Mesodermal cell (in vitro differentiated cells): Measurements from ENCODE around the gene SLC34A2. TPM values are rescaled to one million over a fixed set of nuclear protein-coding genes. Genes with fewer than 3 reads are reported as not detected.
"Not testable (repeated sequence)": the region's sequence is repeated elsewhere in the genome, so short reads cannot be mapped to it uniquely, and the experiment has no call there.

Experiments
- H3K27ac ChIP-seq: 2 replicates; pipeline ENCODE4 v1.7.0; 2013; ENCODE audit warnings: mild to moderate bottlenecking, low read depth, low read length, moderate library complexity; ENCODE audit not compliant: severe bottlenecking
- H3K36me3 ChIP-seq: 2 replicates; pipeline ENCODE4 v1.7.1; 2013; ENCODE audit warnings: mild to moderate bottlenecking, low read length, moderate library complexity; ENCODE audit not compliant: control insufficient read depth, insufficient read depth
- H3K4me1 ChIP-seq: one replicate; pipeline ENCODE4 v1.7.1; 2013; ENCODE audit warnings: mild to moderate bottlenecking, low read length; ENCODE audit not compliant: insufficient read depth, control insufficient read depth, poor library complexity, severe bottlenecking
- H3K4me3 ChIP-seq: 2 replicates; pipeline ENCODE4 v1.7.0; 2013; ENCODE audit warnings: low read length, control low read depth, mild to moderate bottlenecking; ENCODE audit not compliant: insufficient read depth, poor library complexity, severe bottlenecking; ENCODE audit errors: extremely low read depth
- H3K9me3 ChIP-seq: 2 replicates; pipeline ENCODE4 v1.7.1; 2013; ENCODE audit warnings: mild to moderate bottlenecking, low read length, moderate library complexity; ENCODE audit not compliant: control insufficient read depth
- WGBS, 2 experiments: methylation state at CpG; one replicate each; pipeline ENCODE4 v1.1.5; 2013; ENCODE audit warnings: missing lambda C conversion rate in 2 of 2; ENCODE audit not compliant: insufficient coverage in 2 of 2; 5-methylcytosine and 5-hydroxymethylcytosine counted together
- polyA plus RNA-seq, 2 experiments: library from polyadenylated mRNA; stranded (reverse); fragments of 50-300 nt; gene quantifications; one replicate each; pipeline ENCODE4 v1.2.3, GENCODE V29; 2013

SLC34A2 gene, protein sequence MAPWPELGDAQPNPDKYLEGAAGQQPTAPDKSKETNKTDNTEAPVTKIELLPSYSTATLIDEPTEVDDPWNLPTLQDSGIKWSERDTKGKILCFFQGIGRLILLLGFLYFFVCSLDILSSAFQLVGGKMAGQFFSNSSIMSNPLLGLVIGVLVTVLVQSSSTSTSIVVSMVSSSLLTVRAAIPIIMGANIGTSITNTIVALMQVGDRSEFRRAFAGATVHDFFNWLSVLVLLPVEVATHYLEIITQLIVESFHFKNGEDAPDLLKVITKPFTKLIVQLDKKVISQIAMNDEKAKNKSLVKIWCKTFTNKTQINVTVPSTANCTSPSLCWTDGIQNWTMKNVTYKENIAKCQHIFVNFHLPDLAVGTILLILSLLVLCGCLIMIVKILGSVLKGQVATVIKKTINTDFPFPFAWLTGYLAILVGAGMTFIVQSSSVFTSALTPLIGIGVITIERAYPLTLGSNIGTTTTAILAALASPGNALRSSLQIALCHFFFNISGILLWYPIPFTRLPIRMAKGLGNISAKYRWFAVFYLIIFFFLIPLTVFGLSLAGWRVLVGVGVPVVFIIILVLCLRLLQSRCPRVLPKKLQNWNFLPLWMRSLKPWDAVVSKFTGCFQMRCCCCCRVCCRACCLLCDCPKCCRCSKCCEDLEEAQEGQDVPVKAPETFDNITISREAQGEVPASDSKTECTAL
- polyA plus RNA-seq (2013, experiment 1 of 2): not detected
- polyA plus RNA-seq (2013, experiment 2 of 2): not detected

- peaks cover 15% of the 10 kb centered on the region for H3K4me1 ChIP-seq
- no peaks in the 10 kb centered on the region for H3K36me3 ChIP-seq
- 7 to 10% methylated on average over 37 to 53 of the region's 71 CpGs for WGBS, 2 experiments
- H3K9me3 ChIP-seq: no peaks in the 10 kb centered on the region
- H3K4me3 ChIP-seq: peak within 1 kb of the TSS; percentile 18
- no peak within 1 kb of the TSS for H3K27ac ChIP-seq
Measured at GRCh38 chr4:25654971-25655963, at the start of gene SLC34A2. Gene SLC34A2, plus strand, starts transcription at chr4:25655851. Its CDS starts 6,650 bp downstream, at chr4:25662501.

DNA sequence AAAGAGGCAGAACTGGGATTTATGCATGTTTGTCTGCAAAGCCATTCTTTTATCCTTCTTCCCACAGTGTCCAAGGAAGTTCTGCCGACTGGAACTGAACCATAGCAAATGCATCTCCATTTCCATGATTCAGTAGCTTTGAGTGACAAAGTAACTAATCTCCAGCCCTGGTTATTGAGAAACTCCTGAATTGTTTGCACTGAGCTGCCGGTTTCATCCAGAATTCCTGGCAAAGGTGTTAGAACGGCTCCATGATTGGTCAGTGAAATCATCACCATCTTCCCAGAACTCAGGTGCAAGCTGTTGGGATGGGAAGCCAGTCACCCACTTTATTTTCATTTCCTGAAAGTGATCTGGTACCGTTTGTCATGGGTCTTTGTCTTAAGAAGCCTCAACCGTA, 47.0 kb upstream of the SLC34A2 start:
- no peak overlapping the region for H3K4me3 ChIP-seq
- no peaks in the 10 kb centered on the region for H3K4me1 ChIP-seq
- H3K36me3 ChIP-seq: no peaks in the 10 kb centered on the region
- H3K9me3 ChIP-seq: no peaks in the 10 kb centered on the region
- 87 to 88% methylated on average over 5 of the region's 5 CpGs for WGBS, 2 experiments
- no peak overlapping the region for H3K27ac ChIP-seq

- Histone ChIP-seq H3K4me3 (no peak overlapping the region), H3K27ac (no peak overlapping the region), H3K36me3 (no peaks in the 10 kb centered on the region), H3K9me3 (no peaks in the 10 kb centered on the region), H3K4me1 (no peaks in the 10 kb centered on the region)
- WGBS, 2 experiments: 81 to 89% methylated on average over 5 of the region's 5 CpGs
Measured at GRCh38 chr4:25609976-25610375, 45.7 kb upstream of the SLC34A2 start.

DNA sequence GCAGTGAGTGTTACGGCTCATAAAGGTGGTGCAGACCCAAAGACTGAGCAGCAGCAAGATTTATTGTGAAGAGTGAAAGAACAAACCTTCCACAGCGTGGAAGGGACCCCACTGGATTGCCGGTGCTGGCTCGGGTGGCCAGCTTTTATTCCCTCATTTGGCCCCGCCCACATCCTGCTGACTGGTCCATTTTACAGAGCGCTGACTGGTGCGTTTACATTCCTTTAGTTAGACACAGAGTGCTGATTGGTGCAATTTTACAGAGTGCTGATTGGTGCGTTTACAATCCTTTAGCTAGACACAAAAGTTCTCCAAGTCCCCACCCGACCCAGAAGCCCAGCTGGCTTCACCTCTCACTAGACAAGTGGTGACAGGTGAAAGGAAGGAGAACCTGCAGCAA, 42.0 kb upstream of the SLC34A2 start:
- 95 to 96% methylated on average over 3 to 7 of the region's 9 CpGs for WGBS, 2 experiments
- not testable (repeated sequence) for H3K36me3 ChIP-seq, H3K9me3 ChIP-seq, H3K4me3 ChIP-seq, H3K27ac ChIP-seq, H3K4me1 ChIP-seq

GRCh38 chr4:25614807-25615206, 40.8 kb upstream of the SLC34A2 start:
- 22 to 96% methylated on average over 1 to 4 of the region's 6 CpGs for WGBS, 2 experiments
- no peaks in the 10 kb centered on the region for H3K36me3 ChIP-seq
- H3K4me1 ChIP-seq: no peaks in the 10 kb centered on the region
- H3K27ac ChIP-seq: no peak overlapping the region
- H3K9me3 ChIP-seq: no peaks in the 10 kb centered on the region
- no peak overlapping the region for H3K4me3 ChIP-seq

DNA sequence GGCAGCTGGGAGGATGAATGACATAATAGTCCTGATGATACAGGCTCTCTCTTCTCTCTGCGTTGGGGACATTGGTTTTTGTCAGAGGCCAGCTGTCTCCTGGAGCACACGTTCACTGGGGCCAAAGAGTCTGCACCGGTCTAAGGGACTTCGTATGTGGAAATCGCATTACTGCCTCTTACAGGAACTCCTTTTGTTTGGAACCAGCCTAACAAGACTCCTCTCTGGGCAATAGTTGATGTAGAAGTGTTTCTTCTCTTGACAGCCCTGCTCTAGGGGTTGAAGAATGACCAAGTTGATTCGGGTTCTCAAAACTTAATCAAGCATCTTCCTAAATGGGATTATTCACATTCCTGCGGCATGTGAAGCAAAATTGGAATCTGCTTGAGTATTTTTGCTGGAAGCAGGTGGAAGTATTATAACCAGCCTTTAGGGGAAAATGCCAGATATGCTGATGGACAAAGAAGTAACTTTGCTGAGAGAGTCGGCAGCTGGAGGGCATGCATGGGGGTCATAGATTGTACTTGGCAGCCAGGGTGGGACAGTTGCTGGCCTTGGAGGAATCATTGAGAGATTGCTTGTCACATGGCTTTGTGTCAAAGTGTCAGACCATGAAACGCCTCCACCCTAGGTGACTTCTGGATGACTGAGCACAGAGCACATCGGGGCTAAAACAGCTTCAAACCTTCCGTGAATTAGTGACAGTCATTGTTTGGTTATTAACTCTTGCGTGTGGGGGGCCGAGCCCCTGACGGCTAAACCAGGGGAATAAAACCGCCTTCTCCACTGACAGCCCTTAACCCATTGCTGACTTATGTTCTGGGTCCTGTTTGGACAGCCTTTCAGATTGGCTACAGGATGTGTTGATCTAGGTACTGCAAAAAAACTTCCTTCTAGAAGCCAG, 34.4 kb upstream of the SLC34A2 start:
- H3K9me3 ChIP-seq: no peaks in the 10 kb centered on the region
- H3K4me1 ChIP-seq: peaks cover 2% of the 10 kb centered on the region
- no peaks in the 10 kb centered on the region for H3K36me3 ChIP-seq
- no peak overlapping the region for H3K4me3 ChIP-seq
- WGBS, 2 experiments: 71 to 81% methylated on average over 8 to 12 of the region's 15 CpGs
- no peak overlapping the region for H3K27ac ChIP-seq

DNA sequence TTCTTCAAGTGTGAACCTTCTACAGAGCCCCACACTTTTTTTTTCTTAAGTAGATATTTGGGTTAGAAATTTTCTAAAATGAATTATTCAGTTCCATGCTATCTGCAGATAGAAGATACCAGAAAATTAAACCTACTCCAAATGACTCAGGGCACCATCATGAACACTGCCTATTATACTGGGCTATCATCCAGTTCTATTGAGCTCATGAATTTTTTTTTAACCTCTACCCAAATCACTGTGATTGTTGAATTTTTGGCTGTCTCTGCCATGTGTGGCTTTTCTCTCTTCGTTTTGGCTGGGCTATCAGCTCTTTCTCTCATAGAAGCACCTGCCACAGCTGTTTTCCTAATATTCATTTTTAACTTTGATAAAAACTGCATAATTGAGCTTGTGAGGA, 31.0 kb upstream of the SLC34A2 start:
- no CpG with 5 or more reads among the region's 1 CpG for WGBS, 2 experiments
- H3K4me1 ChIP-seq: peaks cover 2% of the 10 kb centered on the region
- no peak overlapping the region for H3K4me3 ChIP-seq
- H3K36me3 ChIP-seq: no peaks in the 10 kb centered on the region
- H3K27ac ChIP-seq: no peak overlapping the region
- H3K9me3 ChIP-seq: no peaks in the 10 kb centered on the region

GRCh38 chr4:25628451-25628850, 27.2 kb upstream of the SLC34A2 start:
- Histone ChIP-seq H3K27ac (no peak overlapping the region), H3K9me3 (no peaks in the 10 kb centered on the region), H3K4me3 (no peak overlapping the region), H3K36me3 (no peaks in the 10 kb centered on the region), H3K4me1 (no peaks in the 10 kb centered on the region)
- no CpG with 5 or more reads among the region's 2 CpGs for WGBS, 2 experiments

GRCh38 chr4:25632135-25632534, 23.5 kb upstream of the SLC34A2 start:
- Histone ChIP-seq H3K36me3 (no peaks in the 10 kb centered on the region), H3K9me3 (no peaks in the 10 kb centered on the region), H3K4me3 (no peak overlapping the region), H3K4me1 (no peaks in the 10 kb centered on the region), H3K27ac (no peak overlapping the region)
- WGBS, 2 experiments: 82 to 100% methylated on average over 1 to 3 of the region's 4 CpGs
